ENCODE data around the gene FAM200B. TPM values are rescaled to one million over a fixed set of nuclear protein-coding genes. Genes with fewer than 3 reads are reported as not detected.

FAM200B gene
- total and polyA plus RNA-seq, 2 of the 4 experiments (the other 2 are of a cell fraction): 16.7 to 18.5 TPM

GRCh38 chr4:15670576-15670975, 11.1 kb upstream of the FAM200B start:
- H3K27me3 ChIP-seq (ENCODE audit: control insufficient read depth, insufficient read depth, low read length): no peaks in the 10 kb centered on the region
- H3K23ac ChIP-seq (ENCODE audit: low read depth, low read length): no peak overlapping the region
- H3K4me3 ChIP-seq (ENCODE audit: insufficient read depth, low read depth, low read length): no peak overlapping the region
- H4K20me1 ChIP-seq (ENCODE audit: insufficient read depth, low read length): no peaks in the 10 kb centered on the region
- no peak overlapping the region for H2BK15ac ChIP-seq (ENCODE audit: low read depth, low read length)
- in situ Hi-C loops (cut with MboI; ENCODE audit: low sequenced_read_pairs): no loop called here
- no peak overlapping the region for H3K27ac ChIP-seq (ENCODE audit: insufficient read depth, low read length)
- TF ChIP-seq RCOR1 (IDR thresholded peaks at IDR 0.05; ENCODE audit: insufficient replicate concordance, low read length): no peak
- TF ChIP-seq POLR2A (IDR thresholded peaks at IDR 0.05; ENCODE audit: low read depth, low read length): no peak
- TF ChIP-seq MXI1 (IDR thresholded peaks at IDR 0.05; ENCODE audit: borderline replicate concordance, low read depth, low read length): no peak
- no peak for TF ChIP-seq CHD1 (IDR thresholded peaks at IDR 0.05; ENCODE audit: low read depth, low read length)
- TF ChIP-seq RFX5 (IDR thresholded peaks at IDR 0.05; ENCODE audit: low read depth, low read length): no peak
- no peak for TF ChIP-seq ELK1 (IDR thresholded peaks at IDR 0.05; ENCODE audit: borderline replicate concordance, low read depth, low read length)
- no peak for TF ChIP-seq RAD21 (IDR thresholded peaks at IDR 0.05; ENCODE audit: low read length)
- TF ChIP-seq CEBPB (IDR thresholded peaks at IDR 0.05; ENCODE audit: low read depth, low read length): no peak
- TF ChIP-seq CTCF (conservative IDR thresholded peaks at IDR 0.05; ENCODE audit: low read depth, low read length): no peak
- ChIA-PET CTCF (no interaction called here), POLR2A (ENCODE audit: unreplicated experiment) (interaction anchor here (0.7 kb wide), 1 partner anchor 9 kb away, joined by 21 read pairs; no protein-coding TSS in a partner anchor)
- no peak overlapping the region for H2AK5ac ChIP-seq (ENCODE audit: low read depth, low read length)
- no CpG with 5 or more reads among the region's 3 CpGs for WGBS, 2 experiments (ENCODE audit: extremely low coverage in 2 of 2, insufficient read length in 1 of 2)
- H2BK20ac ChIP-seq (ENCODE audit: low read depth, low read length): no peak overlapping the region
- H4K8ac ChIP-seq (ENCODE audit: low read depth in 2 of 2, low read length in 2 of 2): no peak overlapping the region
- BruUV-seq (replicated peaks): no TSS peak
- H3K4ac ChIP-seq (ENCODE audit: low read depth, low read length): no peak overlapping the region
- peaks cover 11 to 47% of the 10 kb centered on the region in 2 experiments; a peak in 3 of 4 replicates for H3K79me1 ChIP-seq (ENCODE audit: low read depth in 1 of 2, low read length in 2 of 2)
- no peak overlapping the region for H3K9ac ChIP-seq (ENCODE audit: low read depth, low read length)
- no peak for DNase-seq
- H3K18ac ChIP-seq (ENCODE audit: low read depth, low read length): no peak overlapping the region
- no peak overlapping the region for H2BK120ac ChIP-seq (ENCODE audit: low read depth, low read length)
- ATAC-seq (ENCODE audit: low read depth): no peak
- H2AK9ac ChIP-seq (replicated peaks; ENCODE audit: low read depth, low read length, poor library complexity): no peak overlapping the region
- intact Hi-C loops (cut with micrococcal nuclease): no loop called here
- H3K4me2 ChIP-seq (ENCODE audit: low read depth, low read length): no peak overlapping the region
- H4K5ac ChIP-seq (ENCODE audit: low read depth, low read length): no peak overlapping the region
- no peaks in the 10 kb centered on the region for H3K9me3 ChIP-seq (ENCODE audit: control insufficient read depth, insufficient read depth, low read length)
- H3K9me1 ChIP-seq (ENCODE audit: insufficient read depth, low read length): peaks cover 9% of the 10 kb centered on the region; the same call in 1 of the 2 replicates
- H4K91ac ChIP-seq (ENCODE audit: insufficient read depth, low read depth, low read length): no peak overlapping the region
- dilution Hi-C loops (cut with HindIII; ENCODE audit: low sequenced_read_pairs, unreplicated experiment): no loop called here
- 0 out of 2 replicates have a peak, but pooled peaks cover 3% of the 10 kb centered on the region for H3K36me3 ChIP-seq (ENCODE audit: control insufficient read depth, insufficient read depth, low read length)
- H2BK5ac ChIP-seq (ENCODE audit: low read depth, low read length, poor library complexity, severe bottlenecking): no peak overlapping the region
- H2AFZ ChIP-seq (replicated peaks; ENCODE audit: low read length, poor library complexity): no peak overlapping the region
- H3K56ac ChIP-seq (ENCODE audit: extremely low read depth, insufficient read depth, low read length): no peak overlapping the region
- no peak overlapping the region for H3K14ac ChIP-seq (replicated peaks; ENCODE audit: low read depth, low read length)
- H3K4me1 ChIP-seq (ENCODE audit: control insufficient read depth, insufficient read depth, low read length): peaks cover 5% of the 10 kb centered on the region; the same call in 1 of the 2 replicates

Data from IMR-90 (cell line).